ENCODE data around the gene TRIML2. TPM values are rescaled to one million over a fixed set of nuclear protein-coding genes. Genes with fewer than 3 reads are reported as not detected.

Gene TRIML2, protein sequence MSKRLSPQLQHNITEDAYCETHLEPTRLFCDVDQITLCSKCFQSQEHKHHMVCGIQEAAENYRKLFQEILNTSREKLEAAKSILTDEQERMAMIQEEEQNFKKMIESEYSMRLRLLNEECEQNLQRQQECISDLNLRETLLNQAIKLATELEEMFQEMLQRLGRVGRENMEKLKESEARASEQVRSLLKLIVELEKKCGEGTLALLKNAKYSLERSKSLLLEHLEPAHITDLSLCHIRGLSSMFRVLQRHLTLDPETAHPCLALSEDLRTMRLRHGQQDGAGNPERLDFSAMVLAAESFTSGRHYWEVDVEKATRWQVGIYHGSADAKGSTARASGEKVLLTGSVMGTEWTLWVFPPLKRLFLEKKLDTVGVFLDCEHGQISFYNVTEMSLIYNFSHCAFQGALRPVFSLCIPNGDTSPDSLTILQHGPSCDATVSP
- total RNA-seq: not detected
- not detected for total RNA-seq (2013)
- total RNA-seq: 0 to 0.05 (median 0) reads per million in 29 experiments

DNA sequence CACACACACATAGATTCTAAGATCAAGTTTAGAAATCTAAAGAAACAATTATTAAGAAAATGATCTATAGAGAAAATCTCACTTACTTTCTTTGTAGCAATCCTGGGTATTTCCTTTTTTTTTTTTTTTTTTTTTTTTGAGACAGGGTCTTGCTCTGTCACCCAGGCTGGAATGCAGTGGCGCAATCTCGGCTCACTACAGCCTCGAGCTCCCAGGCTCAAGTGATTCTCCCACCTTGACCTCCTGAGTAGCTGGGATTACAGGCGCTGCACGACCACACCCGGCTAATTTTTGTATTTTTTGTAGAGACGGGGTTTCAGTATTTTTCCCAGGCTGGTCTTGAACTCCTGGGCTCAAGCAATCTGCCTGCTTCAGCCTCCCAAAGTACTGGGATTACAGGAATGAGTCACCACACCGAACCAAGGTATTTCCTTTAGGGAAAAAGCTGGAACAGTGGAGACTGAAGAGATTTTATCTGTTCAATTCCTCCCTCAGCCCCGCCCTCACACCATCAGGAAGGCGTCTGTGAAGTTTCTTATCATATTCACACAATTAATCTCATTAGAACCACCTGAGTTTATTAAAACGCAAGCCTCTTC is at the start of gene TRIML2:
TRIML2 (minus strand) TSS at position 447 of the 599 bp plus-strand sequence. CDS start 4,235 bp downstream, outside the sequence.
- Histone ChIP-seq H3K27me3 (replicated peaks in 1 of 2; ENCODE audit: control insufficient read depth in 2 of 2, extremely low read depth in 1 of 2, insufficient read depth in 2 of 2, low read length in 1 of 2) (no peaks in the 10 kb centered on the region), H3K27ac (ENCODE audit: low read length) (no peak within 1 kb of the TSS), H3K4me3 (ENCODE audit: control insufficient read depth in 1 of 2, extremely low read depth in 1 of 2, low read length in 1 of 2) (no peak within 1 kb of the TSS), H3K36me3 (ENCODE audit: control insufficient read depth in 2 of 2, extremely low read depth in 1 of 2, insufficient read depth in 1 of 2, low read length in 1 of 2) (no peaks in the 10 kb centered on the region), H3K4me1 (ENCODE audit: control insufficient read depth in 1 of 2, extremely low read depth in 1 of 2, insufficient read depth in 2 of 2, low read length in 2 of 2) (no peaks in the 10 kb centered on the region), H3K9me3 (no peaks in the 10 kb centered on the region)
- Mint-ChIP-seq H3K4me1 (no peaks in the 10 kb centered on the region), H3K9me3 (peaks cover 10 to 17% (median 12%) of the 10 kb centered on the region in 3 donors), H3K4me3 (no peak within 1 kb of the TSS), H3K36me3 (no peaks in the 10 kb centered on the region), H3K27ac (no peak within 1 kb of the TSS), H3K27me3 (no peaks in the 10 kb centered on the region)
- ChIA-PET POLR2A (no interaction called here), CTCF (no interaction called here)
- ATAC-seq (replicated peaks in 1 of 4): no peak
- 43% methylated on average over 4 of the region's 11 CpGs for WGBS (ENCODE audit: insufficient coverage)
- no peak for DNase-seq

DNA sequence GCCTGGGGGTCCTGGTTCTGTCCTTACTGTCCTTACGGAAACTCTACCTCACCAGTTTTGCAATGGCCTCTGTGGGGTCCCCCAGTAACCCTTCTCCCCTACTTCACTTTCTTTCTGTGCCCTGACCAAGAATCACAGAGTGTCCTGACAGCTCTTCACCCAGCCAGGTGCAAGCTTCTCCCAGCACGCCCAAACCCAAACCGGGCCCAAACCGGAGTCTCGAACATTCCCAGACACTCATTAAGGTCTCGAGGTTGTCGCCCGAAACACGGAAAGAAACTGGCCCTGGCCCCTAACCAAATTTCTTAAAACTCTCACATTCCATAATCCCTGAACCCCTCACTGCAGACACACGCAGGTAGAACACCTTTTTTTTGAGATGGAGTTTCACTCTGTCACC is 48.9 kb upstream of the TRIML2 start:
- POLR2A ChIA-PET: no interaction called here

DNA sequence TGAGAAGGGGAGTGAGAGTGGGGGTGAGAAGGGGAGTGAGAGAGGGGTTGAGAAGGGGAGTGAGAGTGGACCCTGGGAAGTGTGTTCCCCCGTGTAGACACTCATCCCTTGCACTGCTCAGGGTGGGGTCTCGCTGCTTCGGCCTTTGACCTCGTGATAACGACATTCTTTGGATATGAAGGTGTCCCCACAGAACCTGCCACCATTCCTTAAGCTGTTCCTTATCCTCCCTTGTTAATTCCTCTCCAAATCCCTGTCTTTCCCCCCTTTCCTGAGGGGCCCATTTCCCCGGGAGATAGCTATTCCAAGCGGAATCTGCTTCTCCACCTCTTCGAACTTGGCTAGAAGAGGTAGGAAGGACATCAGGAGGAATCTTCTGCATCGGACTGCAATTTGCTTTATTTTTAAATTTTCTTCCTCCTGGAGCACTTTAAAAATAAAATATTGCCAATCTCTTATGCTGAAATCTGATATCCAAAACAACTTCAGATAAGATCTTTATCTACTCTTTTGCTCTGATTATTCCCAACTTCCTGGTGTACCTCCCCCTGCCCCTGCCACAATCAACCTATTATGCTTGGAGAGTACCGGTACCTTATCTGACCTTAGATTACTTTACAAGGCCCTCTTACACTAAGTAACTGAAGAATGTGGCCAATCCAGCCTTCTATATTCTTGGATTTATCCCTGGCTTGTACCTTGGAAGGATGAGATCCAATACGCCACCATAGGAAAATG is 45.4 kb upstream of the TRIML2 start:
- no peaks in the 10 kb centered on the region for H3K9me3 ChIP-seq
- no CpG with 5 or more reads among the region's 11 CpGs for WGBS (ENCODE audit: insufficient coverage)
- H3K4me1 Mint-ChIP-seq: no peaks in the 10 kb centered on the region
- H3K4me3 Mint-ChIP-seq: no peak overlapping the region
- no peaks in the 10 kb centered on the region for H3K36me3 ChIP-seq (ENCODE audit: control insufficient read depth in 2 of 2, extremely low read depth in 1 of 2, insufficient read depth in 1 of 2, low read length in 1 of 2)
- no peaks in the 10 kb centered on the region for H3K27me3 ChIP-seq (replicated peaks in 1 of 2; ENCODE audit: control insufficient read depth in 2 of 2, extremely low read depth in 1 of 2, insufficient read depth in 2 of 2, low read length in 1 of 2)
- H3K27ac Mint-ChIP-seq: no peak overlapping the region
- ATAC-seq (replicated peaks in 1 of 4) (no peak), DNase-seq (no peak)
- no peaks in the 10 kb centered on the region for H3K27me3 Mint-ChIP-seq
- H3K36me3 Mint-ChIP-seq: no peaks in the 10 kb centered on the region
- ChIA-PET CTCF (no interaction called here), POLR2A (no interaction called here)
- H3K4me3 ChIP-seq (ENCODE audit: control insufficient read depth in 1 of 2, extremely low read depth in 1 of 2, low read length in 1 of 2): no peak overlapping the region
- H3K9me3 Mint-ChIP-seq: peaks cover 0 to 6% (median 0%) of the 10 kb centered on the region in 3 donors
- H3K4me1 ChIP-seq (ENCODE audit: control insufficient read depth in 1 of 2, extremely low read depth in 1 of 2, insufficient read depth in 2 of 2, low read length in 2 of 2): no peaks in the 10 kb centered on the region
- no peak overlapping the region for H3K27ac ChIP-seq (ENCODE audit: low read length)

More for the DNA sequence above, 48.9 kb upstream of the TRIML2 start:
- no peak for DNase-seq
- Histone ChIP-seq H3K4me1 (ENCODE audit: control insufficient read depth in 1 of 2, extremely low read depth in 1 of 2, insufficient read depth in 2 of 2, low read length in 2 of 2) (no peaks in the 10 kb centered on the region), H3K36me3 (ENCODE audit: control insufficient read depth in 2 of 2, extremely low read depth in 1 of 2, insufficient read depth in 1 of 2, low read length in 1 of 2) (no peaks in the 10 kb centered on the region), H3K27ac (ENCODE audit: low read length) (no peak overlapping the region), H3K27me3 (replicated peaks in 1 of 2; ENCODE audit: control insufficient read depth in 2 of 2, extremely low read depth in 1 of 2, insufficient read depth in 2 of 2, low read length in 1 of 2) (no peaks in the 10 kb centered on the region), H3K9me3 (no peaks in the 10 kb centered on the region), H3K4me3 (ENCODE audit: control insufficient read depth in 1 of 2, extremely low read depth in 1 of 2, low read length in 1 of 2) (no peak overlapping the region)
- Mint-ChIP-seq H3K27ac (no peak overlapping the region), H3K9me3 (peaks cover 0 to 10% (median 6%) of the 10 kb centered on the region in 3 donors), H3K4me3 (no peak overlapping the region), H3K4me1 (no peaks in the 10 kb centered on the region), H3K36me3 (no peaks in the 10 kb centered on the region), H3K27me3 (no peaks in the 10 kb centered on the region)
- ATAC-seq (replicated peaks in 1 of 4): no peak
- CTCF ChIA-PET: no interaction called here
- WGBS (ENCODE audit: insufficient coverage): 94% methylated on average over 10 of the region's 10 CpGs

DNA sequence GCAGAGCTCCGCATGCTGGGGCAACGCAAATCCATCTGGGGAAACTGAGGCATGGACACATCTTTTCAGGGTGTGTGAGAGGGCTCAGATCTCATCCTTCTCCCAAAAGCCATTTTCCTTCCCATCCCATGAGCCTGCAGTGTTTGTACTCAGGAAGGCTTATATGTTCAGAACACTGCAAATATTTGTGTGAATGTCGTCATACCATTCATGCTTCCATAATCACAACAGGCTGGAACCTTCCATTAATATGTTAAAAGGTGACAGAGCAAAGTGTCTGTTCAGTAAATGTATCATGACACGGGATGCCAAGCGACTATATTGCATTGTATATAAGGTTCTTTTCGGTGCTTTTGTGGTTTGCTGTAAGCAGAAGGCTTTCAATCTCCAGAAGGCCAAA is 38.4 kb upstream of the TRIML2 start:
- Histone ChIP-seq H3K27me3 (replicated peaks in 1 of 2; ENCODE audit: control insufficient read depth in 2 of 2, extremely low read depth in 1 of 2, insufficient read depth in 2 of 2, low read length in 1 of 2) (no peaks in the 10 kb centered on the region), H3K36me3 (ENCODE audit: control insufficient read depth in 2 of 2, extremely low read depth in 1 of 2, insufficient read depth in 1 of 2, low read length in 1 of 2) (no peaks in the 10 kb centered on the region), H3K4me1 (ENCODE audit: control insufficient read depth in 1 of 2, extremely low read depth in 1 of 2, insufficient read depth in 2 of 2, low read length in 2 of 2) (no peaks in the 10 kb centered on the region), H3K9me3 (no peaks in the 10 kb centered on the region), H3K27ac (ENCODE audit: low read length) (no peak overlapping the region), H3K4me3 (ENCODE audit: control insufficient read depth in 1 of 2, extremely low read depth in 1 of 2, low read length in 1 of 2) (no peak overlapping the region)
- ATAC-seq (replicated peaks in 1 of 4): no peak
- H3K4me1 Mint-ChIP-seq: no peaks in the 10 kb centered on the region
- no peak for DNase-seq
- no CpG with 5 or more reads among the region's 6 CpGs for WGBS (ENCODE audit: insufficient coverage)
- H3K9me3 Mint-ChIP-seq: peaks cover 1 to 5% (median 3%) of the 10 kb centered on the region in 3 donors
- no peaks in the 10 kb centered on the region for H3K27me3 Mint-ChIP-seq
- H3K27ac Mint-ChIP-seq: no peak overlapping the region
- no peak overlapping the region for H3K4me3 Mint-ChIP-seq
- H3K36me3 Mint-ChIP-seq: no peaks in the 10 kb centered on the region
- ChIA-PET POLR2A (no interaction called here), CTCF (no interaction called here)

DNA sequence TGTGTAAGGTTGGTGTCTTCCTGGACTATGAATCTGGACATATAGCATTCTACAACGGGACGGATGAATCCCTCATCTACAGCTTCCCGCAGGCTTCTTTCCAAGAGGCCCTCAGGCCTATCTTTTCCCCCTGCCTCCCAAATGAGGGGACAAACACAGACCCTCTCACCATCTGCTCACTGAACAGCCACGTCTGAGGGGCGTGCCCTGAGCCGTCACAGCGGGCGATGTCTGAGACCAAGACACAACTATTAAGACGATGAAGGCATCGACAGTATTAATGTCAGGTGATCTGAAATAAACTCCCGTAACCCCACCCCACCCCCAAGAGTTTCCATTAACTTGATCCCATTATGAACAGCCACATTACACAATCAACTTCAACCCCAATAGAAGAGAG is 37.8 kb upstream of the TRIML2 start:
- H3K9me3 ChIP-seq: no peaks in the 10 kb centered on the region
- ATAC-seq (replicated peaks in 1 of 4): no peak
- H3K27ac Mint-ChIP-seq: no peak overlapping the region
- no peak overlapping the region for H3K27ac ChIP-seq (ENCODE audit: low read length)
- H3K4me3 ChIP-seq (ENCODE audit: control insufficient read depth in 1 of 2, extremely low read depth in 1 of 2, low read length in 1 of 2): no peak overlapping the region
- no peak for DNase-seq
- no peak overlapping the region for H3K4me3 Mint-ChIP-seq
- WGBS (ENCODE audit: insufficient coverage): 98% methylated on average over 5 of the region's 11 CpGs
- ChIA-PET POLR2A (no interaction called here), CTCF (no interaction called here)
- H3K9me3 Mint-ChIP-seq: peaks cover 1 to 5% (median 3%) of the 10 kb centered on the region in 3 donors
- H3K4me1 Mint-ChIP-seq: no peaks in the 10 kb centered on the region
- H3K27me3 Mint-ChIP-seq: no peaks in the 10 kb centered on the region
- no peaks in the 10 kb centered on the region for H3K36me3 ChIP-seq (ENCODE audit: control insufficient read depth in 2 of 2, extremely low read depth in 1 of 2, insufficient read depth in 1 of 2, low read length in 1 of 2)
- H3K36me3 Mint-ChIP-seq: no peaks in the 10 kb centered on the region
- H3K27me3 ChIP-seq (replicated peaks in 1 of 2; ENCODE audit: control insufficient read depth in 2 of 2, extremely low read depth in 1 of 2, insufficient read depth in 2 of 2, low read length in 1 of 2): no peaks in the 10 kb centered on the region
- H3K4me1 ChIP-seq (ENCODE audit: control insufficient read depth in 1 of 2, extremely low read depth in 1 of 2, insufficient read depth in 2 of 2, low read length in 2 of 2): no peaks in the 10 kb centered on the region

DNA sequence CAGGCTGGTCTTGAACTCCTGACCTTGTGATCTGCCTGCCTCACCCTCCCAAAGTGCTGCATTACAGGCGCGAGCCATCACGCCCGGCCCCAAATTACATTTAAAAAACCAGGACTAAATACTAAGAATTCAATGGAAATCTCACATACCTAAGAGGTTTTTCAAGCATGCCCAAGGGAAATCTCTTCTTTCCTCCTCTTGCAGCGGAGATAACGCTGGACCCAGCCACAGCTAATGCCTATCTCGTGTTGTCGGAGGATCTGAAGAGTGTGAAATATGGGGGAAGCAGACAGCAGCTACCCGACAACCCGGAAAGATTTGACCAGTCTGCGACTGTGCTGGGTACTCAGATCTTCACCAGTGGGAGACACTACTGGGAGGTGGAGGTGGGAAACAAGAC is 37.2 kb upstream of the TRIML2 start:
- Mint-ChIP-seq H3K4me3 (no peak overlapping the region), H3K36me3 (no peaks in the 10 kb centered on the region), H3K4me1 (no peaks in the 10 kb centered on the region), H3K27me3 (no peaks in the 10 kb centered on the region), H3K9me3 (peaks cover 1 to 5% (median 3%) of the 10 kb centered on the region in 3 donors), H3K27ac (no peak overlapping the region)
- H3K36me3 ChIP-seq (ENCODE audit: control insufficient read depth in 2 of 2, extremely low read depth in 1 of 2, insufficient read depth in 1 of 2, low read length in 1 of 2): no peaks in the 10 kb centered on the region
- no peak overlapping the region for H3K4me3 ChIP-seq (ENCODE audit: control insufficient read depth in 1 of 2, extremely low read depth in 1 of 2, low read length in 1 of 2)
- H3K9me3 ChIP-seq: no peaks in the 10 kb centered on the region
- H3K27me3 ChIP-seq (replicated peaks in 1 of 2; ENCODE audit: control insufficient read depth in 2 of 2, extremely low read depth in 1 of 2, insufficient read depth in 2 of 2, low read length in 1 of 2): no peaks in the 10 kb centered on the region
- DNase-seq (no peak), ATAC-seq (replicated peaks in 1 of 4) (no peak)
- WGBS (ENCODE audit: insufficient coverage): 93% methylated on average over 4 of the region's 11 CpGs
- ChIA-PET POLR2A (no interaction called here), CTCF (no interaction called here)
- H3K4me1 ChIP-seq (ENCODE audit: control insufficient read depth in 1 of 2, extremely low read depth in 1 of 2, insufficient read depth in 2 of 2, low read length in 2 of 2): no peaks in the 10 kb centered on the region
- no peak overlapping the region for H3K27ac ChIP-seq (ENCODE audit: low read length)
